DND-41 (cell line): ENCODE data around the gene PELI2.
A peak's percentile ranks its signal among the peaks of the same experiment; 100 is the strongest.

ENCODE experiments used
- ATAC-seq: fragments of 200-7000 bp; cut with Tn5 transposase; 3 replicates; pipeline ENCODE4 v1.9.1; 2021; ENCODE audit warnings: low read depth; ENCODE audit not compliant: insufficient read depth
- DNase-seq: peaks from one replicate; pipeline ENCODE4 v3.0.0-alpha.2; 2020
- H2AFZ ChIP-seq: 2 replicates; pipeline ENCODE4 v1.6.0; 2012; ENCODE audit warnings: low read depth, low read length
- H3K27ac ChIP-seq: 2 replicates; pipeline ENCODE4 v1.5.1; 2012; ENCODE audit warnings: low read length, inconsistent platforms
- H3K27me3 ChIP-seq: fragments of 200-600 bp; sonication (generic); 2 replicates; pipeline ENCODE4 v1.6.0; 2012; ENCODE audit warnings: low read length, mild to moderate bottlenecking, inconsistent platforms; ENCODE audit not compliant: insufficient read depth, poor library complexity
- H3K36me3 ChIP-seq: 2 replicates; pipeline ENCODE4 v1.5.1; 2012; ENCODE audit warnings: low read length, inconsistent platforms; ENCODE audit not compliant: insufficient read depth
- H3K4me1 ChIP-seq: 2 replicates; pipeline ENCODE4 v1.5.1; 2012; ENCODE audit warnings: mild to moderate bottlenecking, low read length; ENCODE audit not compliant: insufficient read depth
- H3K4me2 ChIP-seq: 2 replicates; pipeline ENCODE4 v1.6.0; 2012; ENCODE audit warnings: mild to moderate bottlenecking, moderate library complexity, low read length, inconsistent platforms; ENCODE audit not compliant: insufficient read depth
- H3K4me3 ChIP-seq, 2 experiments: fragments of 200-600 bp in 1 of 2; shearing (Covaris generic) in 1 of 2; 2 replicates each; pipeline ENCODE4 v1.5.1; 2012 to 2016; ENCODE audit warnings: inconsistent platforms in 2 of 2, low read length in 2 of 2, mild to moderate bottlenecking in 2 of 2, low read depth in 1 of 2, moderate library complexity in 1 of 2
- H3K79me2 ChIP-seq: 2 replicates; pipeline ENCODE4 v1.6.0; 2012; ENCODE audit warnings: low read length, inconsistent platforms; ENCODE audit not compliant: insufficient read depth
- H3K9ac ChIP-seq: 2 replicates; pipeline ENCODE4 v1.6.0; 2012; ENCODE audit warnings: low read depth, mild to moderate bottlenecking, inconsistent platforms, low read length, moderate library complexity
- H3K9me3 ChIP-seq: 2 replicates; pipeline ENCODE4 v1.5.1; 2012; ENCODE audit warnings: low read length, moderate library complexity, mild to moderate bottlenecking, inconsistent platforms; ENCODE audit not compliant: insufficient read depth, severe bottlenecking
- H4K20me1 ChIP-seq: 2 replicates; pipeline ENCODE4 v1.6.0; 2012; ENCODE audit warnings: low read length; ENCODE audit not compliant: insufficient read depth
- CTCF ChIP-seq: IDR thresholded peaks from 2 replicates; pipeline ENCODE4 v1.5.1; 2012; ENCODE audit warnings: borderline replicate concordance, low read length, moderate library complexity, mild to moderate bottlenecking; ENCODE audit not compliant: poor library complexity, severe bottlenecking; ENCODE audit errors: extremely low read depth
- EZH2 ChIP-seq: IDR thresholded peaks from 3 replicates; pipeline ENCODE4 v1.6.1; 2012; ENCODE audit warnings: borderline replicate concordance, low read depth, mild to moderate bottlenecking, moderate library complexity, low read length, inconsistent platforms; ENCODE audit not compliant: severe bottlenecking

PELI2 gene

GRCh38 chr14:56270921-56271320 is 152.7 kb downstream of the PELI2 start:
- peaks cover 89% of the 10 kb centered on the region for H3K79me2 ChIP-seq
- no peak overlapping the region for H3K27ac ChIP-seq
- H3K4me3 ChIP-seq = no peak overlapping the region
- ATAC-seq (no peak), DNase-seq (no peak)
- H3K9ac ChIP-seq = no peak overlapping the region
- no peak overlapping the region for H3K4me2 ChIP-seq
- H3K9me3 ChIP-seq = no peaks in the 10 kb centered on the region
- H2AFZ ChIP-seq = no peak overlapping the region
- no peaks in the 10 kb centered on the region for H3K4me1 ChIP-seq
- H3K27me3 ChIP-seq = no peaks in the 10 kb centered on the region
- peaks cover 28% of the 10 kb centered on the region for H4K20me1 ChIP-seq
- TF ChIP-seq CTCF (no peak), EZH2 (no peak)
- H3K36me3 ChIP-seq = peaks cover 20% of the 10 kb centered on the region

GRCh38 chr14:56271970-56272369 is 153.8 kb downstream of the PELI2 start:
- no peak overlapping the region for H3K9ac ChIP-seq
- TF ChIP-seq CTCF (no peak), EZH2 (no peak)
- H3K4me1 ChIP-seq = no peaks in the 10 kb centered on the region
- H3K79me2 ChIP-seq = peaks cover 92% of the 10 kb centered on the region
- H3K4me3 ChIP-seq = no peak overlapping the region
- DNase-seq (no peak), ATAC-seq (no peak)
- H2AFZ ChIP-seq = no peak overlapping the region
- H3K27ac ChIP-seq = peak overlapping the region; percentile 18
- H3K4me2 ChIP-seq = no peak overlapping the region
- H3K36me3 ChIP-seq = peaks cover 24% of the 10 kb centered on the region
- H3K9me3 ChIP-seq = no peaks in the 10 kb centered on the region
- H4K20me1 ChIP-seq = peaks cover 28% of the 10 kb centered on the region
- no peaks in the 10 kb centered on the region for H3K27me3 ChIP-seq

- Histone ChIP-seq H4K20me1 (peaks cover 28% of the 10 kb centered on the region), H3K4me1 (no peaks in the 10 kb centered on the region), H3K4me3 (no peak overlapping the region), H3K9ac (no peak overlapping the region), H2AFZ (no peak overlapping the region), H3K4me2 (no peak overlapping the region), H3K79me2 (peaks cover 89% of the 10 kb centered on the region), H3K9me3 (no peaks in the 10 kb centered on the region), H3K27ac (0 out of 2 replicates have a peak overlapping the region, but pooled peaks have one; percentile 8), H3K36me3 (peaks cover 24% of the 10 kb centered on the region), H3K27me3 (no peaks in the 10 kb centered on the region)
- ATAC-seq = no peak
- no peak for DNase-seq
- TF ChIP-seq EZH2 (no peak), CTCF (no peak)
Measured at GRCh38 chr14:56273155-56273554, 154.9 kb downstream of the PELI2 start.

GRCh38 chr14:56273951-56274350 is 155.7 kb downstream of the PELI2 start:
- H3K27me3 ChIP-seq = no peaks in the 10 kb centered on the region
- TF ChIP-seq EZH2 (no peak), CTCF (no peak)
- H3K36me3 ChIP-seq = peaks cover 18% of the 10 kb centered on the region
- DNase-seq = no peak
- no peak overlapping the region for H3K4me2 ChIP-seq
- H3K4me1 ChIP-seq = no peaks in the 10 kb centered on the region
- H4K20me1 ChIP-seq = peaks cover 25% of the 10 kb centered on the region
- peaks cover 81% of the 10 kb centered on the region for H3K79me2 ChIP-seq
- H3K4me3 ChIP-seq = no peak overlapping the region
- no peak overlapping the region for H3K9ac ChIP-seq
- H2AFZ ChIP-seq = no peak overlapping the region
- no peak for ATAC-seq
- H3K27ac ChIP-seq = no peak overlapping the region
- H3K9me3 ChIP-seq = no peaks in the 10 kb centered on the region
